HCT116 (cell line): ENCODE measurements around the gene SORCS2.

Experiments used
- CTCF ChIP-seq, 3 experiments: fragments of 200-600 bp in 1 of 3; sonication (generic) in 1 of 3; IDR thresholded peaks in 2 of 3; conservative IDR thresholded peaks in 1 of 3; 2 replicates each; pipeline ENCODE4 v1.5.1; 2012 to 2017; ENCODE audit warnings: low read depth in 2 of 3, low read length in 2 of 3, antibody characterized with exemption in 1 of 3, borderline replicate concordance in 1 of 3, control low read depth in 1 of 3, mild to moderate bottlenecking in 1 of 3, mixed read lengths in 1 of 3, mixed run types in 1 of 3, moderate library complexity in 1 of 3; ENCODE audit not compliant: insufficient read depth in 1 of 3
- EZH2 ChIP-seq: fragments of 200-600 bp; sonication (generic); IDR thresholded peaks from 2 replicates; pipeline ENCODE4 v1.6.1; 2017; ENCODE audit warnings: antibody characterized with exemption, mixed run types
- EZH2phosphoT487 ChIP-seq: fragments of 200-600 bp; IDR thresholded peaks from 2 replicates; pipeline ENCODE4 v1.6.1; 2018; ENCODE audit warnings: antibody characterized with exemption, borderline replicate concordance
- JUND ChIP-seq: IDR thresholded peaks from 2 replicates; pipeline ENCODE4 v1.6.1; 2012
- POLR2AphosphoS5 ChIP-seq: IDR thresholded peaks from 2 replicates; pipeline ENCODE4 v1.6.1; 2011; ENCODE audit warnings: mild to moderate bottlenecking, low read depth, low read length, moderate library complexity
- SIN3A ChIP-seq: IDR thresholded peaks from 2 replicates; pipeline ENCODE4 v1.6.1; 2012; ENCODE audit warnings: low read depth
- ZFX ChIP-seq: fragments of 450-650 bp; IDR thresholded peaks from 2 replicates; pipeline ENCODE4 v1.6.1; 2017
- TF ChIP-seq, protein P1 (sequence below): IDR thresholded peaks from 2 replicates; pipeline ENCODE4 v1.6.1; 2012; ENCODE audit warnings: low read depth

DNA sequence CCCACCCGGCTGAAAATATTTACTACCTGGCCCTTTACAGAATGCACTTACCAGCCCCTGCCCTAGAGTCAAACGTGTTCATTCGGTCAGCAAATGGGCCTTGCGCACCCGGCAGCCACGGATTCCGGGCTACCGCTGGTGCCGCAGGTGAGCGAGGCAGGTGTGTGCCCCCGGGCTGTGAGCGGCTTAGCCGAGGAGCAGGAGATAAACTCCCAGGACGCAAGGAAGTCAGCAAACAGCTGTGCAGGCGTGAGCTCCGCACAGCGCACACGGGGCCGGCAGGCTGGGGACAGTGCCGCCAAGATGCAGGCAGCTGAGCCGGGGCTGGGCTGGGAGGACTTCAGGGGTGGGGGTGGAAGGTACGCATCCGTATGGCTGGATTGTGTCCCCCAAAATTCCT is 453.6 kb downstream of the SORCS2 start:
- TF ChIP-seq CTCF (IDR thresholded peaks at IDR 0.05 in 2 of 3, conservative IDR thresholded peaks at IDR 0.05 in 1 of 3; ENCODE audit: borderline replicate concordance in 1 of 3, insufficient read depth in 1 of 3, low read depth in 2 of 3, low read length in 2 of 3) (no peak), EZH2phosphoT487 (no peak), ZFX (no peak), POLR2AphosphoS5 (no peak), EZH2 (no peak), JUND (no peak), SIN3A (no peak)
- TF ChIP-seq, protein P1, sequence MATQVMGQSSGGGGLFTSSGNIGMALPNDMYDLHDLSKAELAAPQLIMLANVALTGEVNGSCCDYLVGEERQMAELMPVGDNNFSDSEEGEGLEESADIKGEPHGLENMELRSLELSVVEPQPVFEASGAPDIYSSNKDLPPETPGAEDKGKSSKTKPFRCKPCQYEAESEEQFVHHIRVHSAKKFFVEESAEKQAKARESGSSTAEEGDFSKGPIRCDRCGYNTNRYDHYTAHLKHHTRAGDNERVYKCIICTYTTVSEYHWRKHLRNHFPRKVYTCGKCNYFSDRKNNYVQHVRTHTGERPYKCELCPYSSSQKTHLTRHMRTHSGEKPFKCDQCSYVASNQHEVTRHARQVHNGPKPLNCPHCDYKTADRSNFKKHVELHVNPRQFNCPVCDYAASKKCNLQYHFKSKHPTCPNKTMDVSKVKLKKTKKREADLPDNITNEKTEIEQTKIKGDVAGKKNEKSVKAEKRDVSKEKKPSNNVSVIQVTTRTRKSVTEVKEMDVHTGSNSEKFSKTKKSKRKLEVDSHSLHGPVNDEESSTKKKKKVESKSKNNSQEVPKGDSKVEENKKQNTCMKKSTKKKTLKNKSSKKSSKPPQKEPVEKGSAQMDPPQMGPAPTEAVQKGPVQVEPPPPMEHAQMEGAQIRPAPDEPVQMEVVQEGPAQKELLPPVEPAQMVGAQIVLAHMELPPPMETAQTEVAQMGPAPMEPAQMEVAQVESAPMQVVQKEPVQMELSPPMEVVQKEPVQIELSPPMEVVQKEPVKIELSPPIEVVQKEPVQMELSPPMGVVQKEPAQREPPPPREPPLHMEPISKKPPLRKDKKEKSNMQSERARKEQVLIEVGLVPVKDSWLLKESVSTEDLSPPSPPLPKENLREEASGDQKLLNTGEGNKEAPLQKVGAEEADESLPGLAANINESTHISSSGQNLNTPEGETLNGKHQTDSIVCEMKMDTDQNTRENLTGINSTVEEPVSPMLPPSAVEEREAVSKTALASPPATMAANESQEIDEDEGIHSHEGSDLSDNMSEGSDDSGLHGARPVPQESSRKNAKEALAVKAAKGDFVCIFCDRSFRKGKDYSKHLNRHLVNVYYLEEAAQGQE, result no peak
